Ammon's horn (tissue), 1 donor: ENCODE data around the gene CNTFR.

Experiments used
- DNase-seq: peaks from one replicate; pipeline ENCODE4 v3.0.0-alpha.2; 2016; ENCODE audit warnings: low spot score

CNTFR gene

DNA sequence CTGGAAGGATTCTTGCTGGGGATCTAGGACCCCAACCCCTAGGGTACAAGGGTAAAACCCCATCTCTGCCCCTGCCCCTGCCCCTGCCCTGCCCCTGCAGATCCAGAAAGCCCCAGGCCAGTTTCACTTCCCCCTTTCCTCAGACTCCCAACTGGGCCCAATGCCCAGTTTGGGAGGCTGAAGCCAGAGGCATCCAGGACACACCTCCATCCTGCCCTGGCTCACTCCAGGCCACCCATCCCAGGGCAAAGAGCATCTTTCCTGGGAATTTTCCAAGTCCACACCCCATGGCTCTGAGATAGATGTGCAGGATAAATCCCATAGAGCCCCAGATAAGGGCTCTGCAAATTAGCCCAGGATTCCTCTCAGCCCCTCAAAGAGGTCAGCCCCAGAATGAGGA lies 17.4 kb downstream of the CNTFR start:
- no peak for DNase-seq

DNA sequence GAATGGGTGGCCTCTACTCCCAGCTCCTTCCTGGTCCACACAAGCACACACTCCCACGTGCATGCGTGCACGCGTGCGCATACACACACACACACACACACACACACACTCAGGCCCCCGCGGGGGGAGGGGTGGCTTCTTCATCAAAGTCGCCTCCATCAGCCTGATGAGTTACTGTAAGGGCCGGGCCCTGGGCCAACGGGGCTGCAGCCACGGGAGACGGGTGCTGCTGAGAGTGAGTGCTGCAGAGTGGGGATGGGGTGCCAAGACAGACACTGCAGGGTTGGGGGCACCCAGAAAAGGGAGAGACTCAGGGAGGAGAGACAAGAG lies 18.1 kb downstream of the CNTFR start:
- DNase-seq: no peak

DNA sequence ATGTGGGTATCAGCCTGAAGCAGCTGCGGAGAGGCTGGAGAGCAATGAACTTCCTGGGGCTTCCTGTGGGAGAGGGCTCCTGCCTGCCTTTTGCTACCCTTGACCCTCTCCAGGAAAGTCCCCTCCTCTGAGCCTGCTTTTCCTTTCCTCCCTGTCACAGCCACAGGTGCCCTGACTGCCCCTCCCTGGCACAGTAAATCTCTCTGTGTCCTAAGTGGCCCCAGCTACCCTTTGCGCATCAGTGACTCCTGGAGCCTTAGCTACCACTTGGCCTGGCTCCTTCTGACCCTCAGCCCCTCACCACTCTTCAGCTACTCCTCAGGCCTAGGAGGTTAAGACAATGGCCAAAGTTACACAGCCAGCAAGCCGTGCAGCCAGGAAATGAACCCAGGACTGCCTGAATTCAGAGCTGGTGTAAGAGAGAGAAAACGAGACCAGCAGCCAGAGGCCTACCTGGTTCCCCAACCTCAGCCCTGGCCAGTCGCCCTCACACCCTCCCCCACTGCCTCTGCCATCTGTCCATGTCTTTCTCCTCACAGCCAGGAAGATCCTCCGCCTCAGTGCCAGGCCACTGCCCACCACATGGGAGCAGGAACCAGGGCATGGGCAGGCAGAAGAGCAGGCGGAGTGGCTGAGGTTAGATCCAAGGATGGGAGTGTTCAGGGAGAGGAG lies 18.6 kb downstream of the CNTFR start:
- no peak for DNase-seq

DNA sequence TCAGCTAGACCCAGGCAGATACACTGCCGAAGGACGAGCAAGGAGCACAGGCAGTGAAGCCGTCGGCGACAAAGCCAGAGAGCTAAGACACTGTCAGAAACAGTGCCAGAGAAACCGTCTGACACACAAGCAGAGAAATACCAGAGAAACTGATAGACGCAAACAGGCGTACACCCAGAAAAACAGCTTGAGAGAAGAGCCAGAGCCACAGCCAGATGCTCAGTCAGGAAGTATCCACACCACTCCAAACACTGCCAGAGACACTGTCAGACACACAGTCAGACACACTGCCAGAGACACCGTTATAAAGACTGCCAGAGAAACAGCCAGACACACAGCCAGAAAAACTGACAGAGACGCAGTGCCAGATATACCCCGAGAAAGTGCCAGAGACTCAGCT lies 19.1 kb downstream of the CNTFR start:
- DNase-seq: peak; percentile 41

- DNase-seq: no peak
Observed at GRCh38 chr9:34568774-34569173, 20.8 kb downstream of the CNTFR start.

DNA sequence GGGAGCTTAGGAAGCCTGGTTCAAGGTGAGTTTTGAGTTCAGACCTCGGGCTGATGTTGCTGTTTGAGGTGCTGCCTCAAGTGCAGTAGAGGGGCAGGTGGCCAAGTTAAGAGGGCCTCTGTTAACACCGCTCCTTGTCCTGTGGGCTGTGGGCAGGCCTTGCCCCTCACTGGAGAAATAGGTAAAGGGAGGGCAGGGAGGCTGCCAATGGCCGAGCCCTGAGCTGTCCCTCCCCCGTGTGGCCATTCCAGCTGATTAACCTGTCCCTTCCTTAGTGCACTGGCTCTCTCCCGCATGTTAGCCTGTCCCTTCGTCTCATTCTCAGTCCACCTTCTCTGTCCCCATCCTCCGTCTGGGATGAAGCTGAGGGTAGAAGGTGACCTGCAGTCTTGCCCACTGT lies 21.4 kb downstream of the CNTFR start:
- DNase-seq: no peak

- DNase-seq: no peak
Observed at GRCh38 chr9:34566972-34567371, 22.6 kb downstream of the CNTFR start.

DNA sequence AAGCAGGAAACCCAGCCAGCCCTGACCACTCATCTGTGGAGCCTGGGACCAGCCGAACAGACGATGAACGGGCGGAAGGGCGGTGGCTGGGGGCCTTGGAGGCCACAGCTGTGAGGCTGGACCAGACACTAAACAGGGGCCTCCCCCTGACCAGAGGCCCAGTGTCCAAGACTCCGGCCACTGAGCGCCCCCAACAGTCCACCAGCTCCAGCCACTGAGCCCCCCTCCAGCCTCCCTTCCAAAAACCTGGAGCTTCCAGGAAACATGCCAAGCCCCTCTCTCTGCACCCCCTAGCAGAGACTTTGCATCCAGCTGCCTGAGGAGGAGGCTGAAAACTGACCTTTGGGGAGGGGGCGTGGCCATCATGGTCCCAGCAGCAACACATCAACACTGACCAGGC lies 23.2 kb downstream of the CNTFR start:
- no peak for DNase-seq

DNA sequence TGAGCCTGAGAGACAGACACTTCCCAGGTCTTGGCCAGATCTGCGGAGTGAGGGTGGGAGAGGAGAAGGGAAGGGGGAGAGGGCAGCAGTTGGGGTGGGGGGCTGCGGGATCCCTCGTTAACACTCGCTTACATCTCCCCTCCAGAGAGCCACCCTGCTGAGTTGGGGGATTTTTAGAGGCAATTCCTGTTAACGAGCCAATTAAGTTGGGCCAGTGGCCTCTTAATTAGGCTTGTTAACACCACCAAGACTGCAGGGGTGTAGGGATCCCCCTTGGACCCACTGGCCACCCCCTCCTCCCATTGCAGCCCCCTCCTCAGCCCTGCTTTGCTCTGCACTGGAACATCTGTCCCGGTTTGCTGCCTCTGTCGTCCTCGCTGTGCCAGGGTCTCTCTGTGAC lies 23.7 kb downstream of the CNTFR start:
- DNase-seq: no peak

DNA sequence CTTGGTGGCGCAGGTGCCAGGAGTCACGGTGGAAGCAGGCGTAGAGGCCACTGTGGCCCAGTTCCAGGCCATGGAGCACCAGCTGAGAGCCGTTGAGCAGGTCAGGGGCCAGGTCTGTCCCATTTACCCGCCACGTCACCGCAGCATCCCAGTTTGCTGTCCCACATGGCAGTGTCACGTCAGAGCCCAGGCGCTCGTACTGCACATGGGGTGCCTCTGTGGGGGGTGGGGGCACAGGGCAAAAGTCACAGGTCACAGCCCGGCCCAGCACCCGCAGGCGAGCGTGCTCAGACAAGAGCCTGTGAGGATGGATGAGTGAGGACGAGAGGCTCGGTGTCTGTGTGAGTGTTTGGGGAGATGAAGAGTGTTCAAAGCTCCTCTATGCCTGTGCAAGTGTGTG lies 24.9 kb downstream of the CNTFR start:
- no peak for DNase-seq

- DNase-seq: no peak
Observed at GRCh38 chr9:34563262-34563661, 26.3 kb downstream of the CNTFR start.

GRCh38 chr9:34562135-34562745 lies 27.3 kb downstream of the CNTFR start:
- DNase-seq: no peak

GRCh38 chr9:34560599-34561214 lies 28.8 kb downstream of the CNTFR start:
- no peak for DNase-seq

GRCh38 chr9:34559624-34560455 lies 29.7 kb downstream of the CNTFR start:
- peak; percentile 56 for DNase-seq

- no peak for DNase-seq
Observed at GRCh38 chr9:34558919-34559623, 30.5 kb downstream of the CNTFR start.

DNA sequence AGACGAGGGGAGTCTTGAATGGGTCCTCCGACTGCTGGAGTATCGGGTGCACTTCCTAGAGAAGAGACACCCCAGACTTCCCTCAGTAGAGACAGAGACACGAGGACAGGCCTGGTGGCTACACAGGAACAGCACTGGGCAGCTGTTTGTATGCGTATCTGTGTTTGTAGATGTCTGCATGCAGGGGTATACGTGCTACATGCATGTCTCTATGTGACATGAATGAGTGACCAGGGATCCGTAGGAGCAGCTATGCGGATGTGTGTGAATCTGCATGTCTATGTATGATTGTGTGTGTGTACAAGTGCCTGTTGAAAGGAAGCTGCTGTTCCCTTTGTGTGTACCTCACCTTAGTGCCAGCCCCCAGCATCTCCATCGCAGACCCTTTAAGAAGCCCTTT lies 31.2 kb downstream of the CNTFR start:
- no peak for DNase-seq

- DNase-seq: no peak
Observed at GRCh38 chr9:34557426-34558321, 31.9 kb downstream of the CNTFR start.

DNA sequence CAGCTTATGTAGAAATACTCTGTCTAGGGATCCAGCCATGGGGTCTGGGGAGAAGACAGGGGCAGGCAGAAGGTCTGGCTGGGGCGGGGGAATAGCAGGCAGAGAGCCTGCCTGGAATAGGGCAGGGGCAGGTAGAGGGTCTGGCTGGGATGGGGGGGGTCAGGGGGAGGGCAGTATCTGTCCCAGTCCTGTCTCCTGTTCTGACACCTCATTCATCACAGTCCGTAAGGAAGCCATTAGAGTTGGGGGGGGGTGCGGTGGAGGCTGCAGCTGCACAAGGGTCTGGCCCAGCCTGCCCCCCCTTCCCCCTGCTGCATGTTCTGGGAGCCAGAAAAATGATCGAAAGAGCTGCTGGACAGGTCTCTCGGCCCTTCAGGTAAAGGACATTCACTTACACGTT lies 32.6 kb downstream of the CNTFR start:
- DNase-seq: no peak

DNA sequence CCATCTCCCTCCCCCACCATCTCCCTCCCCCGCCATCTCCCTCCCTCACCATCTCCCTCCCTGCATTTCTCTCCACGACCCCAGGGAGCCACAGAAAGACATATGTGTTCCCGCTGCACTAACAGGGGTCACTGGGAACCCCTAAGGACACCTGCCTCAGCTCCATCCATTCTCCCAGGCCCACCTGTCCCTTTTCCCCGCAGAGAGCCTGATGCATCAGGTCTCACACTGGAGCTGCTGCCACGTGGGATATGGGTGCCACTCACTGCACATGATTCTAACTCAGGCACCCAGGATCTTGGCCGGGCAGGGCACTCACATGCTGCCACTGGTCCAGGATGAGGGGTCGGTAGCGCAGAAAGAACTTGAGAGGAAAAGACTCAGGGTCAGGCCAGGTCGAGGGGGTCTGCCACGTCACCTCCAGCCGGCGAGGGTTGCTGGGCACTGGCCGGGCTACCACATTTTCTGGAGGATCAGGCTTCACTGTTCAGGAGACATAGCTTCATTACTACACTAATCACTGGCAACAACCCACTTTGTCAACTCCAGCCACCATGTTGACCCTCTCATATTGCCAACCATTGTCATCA lies 33.5 kb downstream of the CNTFR start:
- no peak for DNase-seq

- no peak for DNase-seq
Observed at GRCh38 chr9:34555500-34555899, 34.0 kb downstream of the CNTFR start.

GRCh38 chr9:34555002-34555348 lies 34.5 kb downstream of the CNTFR start:
- no peak for DNase-seq
